Measurements from ENCODE around the gene FAM53A.

Gene FAM53A

GRCh38 chr4:1594871-1595788 is 89.0 kb downstream of the FAM53A start:
- TF ChIP-seq CTCF (IDR thresholded peaks at IDR 0.05; ENCODE audit: low read depth, low read length) = no peak
- in situ Hi-C loops (cut with HindIII; ENCODE audit: low sequenced_read_pairs) = no loop called here
- H3K4me3 ChIP-seq (ENCODE audit: low read depth, low read length) = no peak overlapping the region
- DNase-seq (ENCODE audit: low read depth, low spot score) = no peak

GRCh38 chr4:1593881-1594345 is 90.2 kb downstream of the FAM53A start:
- no peak overlapping the region for H3K4me3 ChIP-seq (ENCODE audit: low read depth, low read length)
- no peak for TF ChIP-seq CTCF (IDR thresholded peaks at IDR 0.05; ENCODE audit: low read depth, low read length)
- in situ Hi-C loops (cut with HindIII; ENCODE audit: low sequenced_read_pairs) = no loop called here
- DNase-seq (ENCODE audit: low read depth, low spot score) = no peak

- in situ Hi-C loops (cut with HindIII; ENCODE audit: low sequenced_read_pairs) = no loop called here
Observed at GRCh38 chr4:1593458-1593857, 90.7 kb downstream of the FAM53A start.

GRCh38 chr4:1592709-1593417 is 91.2 kb downstream of the FAM53A start:
- in situ Hi-C loops (cut with HindIII; ENCODE audit: low sequenced_read_pairs) = no loop called here
- DNase-seq (ENCODE audit: low read depth, low spot score) = no peak
- H3K4me3 ChIP-seq (ENCODE audit: low read depth, low read length) = no peak overlapping the region
- TF ChIP-seq CTCF (IDR thresholded peaks at IDR 0.05; ENCODE audit: low read depth, low read length) = no peak

More at GRCh38 chr4:1593458-1593857, 90.7 kb downstream of the FAM53A start:
- TF ChIP-seq CTCF (IDR thresholded peaks at IDR 0.05; ENCODE audit: low read depth, low read length) = no peak
- DNase-seq (ENCODE audit: low read depth, low spot score) = no peak
- H3K4me3 ChIP-seq (ENCODE audit: low read depth, low read length) = no peak overlapping the region

- H3K4me3 ChIP-seq (ENCODE audit: low read depth, low read length) = no peak overlapping the region
- in situ Hi-C loops (cut with HindIII; ENCODE audit: low sequenced_read_pairs) = no loop called here
- no peak for DNase-seq (ENCODE audit: low read depth, low spot score)
- no peak for TF ChIP-seq CTCF (IDR thresholded peaks at IDR 0.05; ENCODE audit: low read depth, low read length)
Observed at GRCh38 chr4:1592068-1592708, 91.9 kb downstream of the FAM53A start.

GRCh38 chr4:1591107-1591506 is 93.0 kb downstream of the FAM53A start:
- in situ Hi-C loops (cut with HindIII; ENCODE audit: low sequenced_read_pairs) = no loop called here
- no peak for TF ChIP-seq CTCF (IDR thresholded peaks at IDR 0.05; ENCODE audit: low read depth, low read length)
- no peak for DNase-seq (ENCODE audit: low read depth, low spot score)
- no peak overlapping the region for H3K4me3 ChIP-seq (ENCODE audit: low read depth, low read length)
